ENCODE measurements around the gene HMG20A.
"Not testable (repeated sequence)": the region's sequence is repeated elsewhere in the genome, so short reads cannot be mapped to it uniquely, and the experiment has no call there.

HMG20A gene

GRCh38 chr15:77398927-77399326, 21.8 kb upstream of the HMG20A start:
- H3K9me3 ChIP-seq: no peaks in the 10 kb centered on the region
- no peak overlapping the region for H3K4me3 ChIP-seq (ENCODE audit: low read depth in 1 of 2, low read length in 1 of 2)
- H3K27ac ChIP-seq: no peak overlapping the region
- H3K4me1 ChIP-seq (ENCODE audit: control insufficient read depth in 1 of 2, insufficient read depth in 1 of 2, low read depth in 1 of 2, low read length in 1 of 2): peaks cover 5% of the 10 kb centered on the region in 2 experiments
- no peaks in the 10 kb centered on the region for H3K36me3 ChIP-seq
- TF ChIP-seq, protein P1, sequence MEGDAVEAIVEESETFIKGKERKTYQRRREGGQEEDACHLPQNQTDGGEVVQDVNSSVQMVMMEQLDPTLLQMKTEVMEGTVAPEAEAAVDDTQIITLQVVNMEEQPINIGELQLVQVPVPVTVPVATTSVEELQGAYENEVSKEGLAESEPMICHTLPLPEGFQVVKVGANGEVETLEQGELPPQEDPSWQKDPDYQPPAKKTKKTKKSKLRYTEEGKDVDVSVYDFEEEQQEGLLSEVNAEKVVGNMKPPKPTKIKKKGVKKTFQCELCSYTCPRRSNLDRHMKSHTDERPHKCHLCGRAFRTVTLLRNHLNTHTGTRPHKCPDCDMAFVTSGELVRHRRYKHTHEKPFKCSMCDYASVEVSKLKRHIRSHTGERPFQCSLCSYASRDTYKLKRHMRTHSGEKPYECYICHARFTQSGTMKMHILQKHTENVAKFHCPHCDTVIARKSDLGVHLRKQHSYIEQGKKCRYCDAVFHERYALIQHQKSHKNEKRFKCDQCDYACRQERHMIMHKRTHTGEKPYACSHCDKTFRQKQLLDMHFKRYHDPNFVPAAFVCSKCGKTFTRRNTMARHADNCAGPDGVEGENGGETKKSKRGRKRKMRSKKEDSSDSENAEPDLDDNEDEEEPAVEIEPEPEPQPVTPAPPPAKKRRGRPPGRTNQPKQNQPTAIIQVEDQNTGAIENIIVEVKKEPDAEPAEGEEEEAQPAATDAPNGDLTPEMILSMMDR (IDR thresholded peaks at IDR 0.05): no peak
- H3K27me3 ChIP-seq: no peaks in the 10 kb centered on the region

DNA sequence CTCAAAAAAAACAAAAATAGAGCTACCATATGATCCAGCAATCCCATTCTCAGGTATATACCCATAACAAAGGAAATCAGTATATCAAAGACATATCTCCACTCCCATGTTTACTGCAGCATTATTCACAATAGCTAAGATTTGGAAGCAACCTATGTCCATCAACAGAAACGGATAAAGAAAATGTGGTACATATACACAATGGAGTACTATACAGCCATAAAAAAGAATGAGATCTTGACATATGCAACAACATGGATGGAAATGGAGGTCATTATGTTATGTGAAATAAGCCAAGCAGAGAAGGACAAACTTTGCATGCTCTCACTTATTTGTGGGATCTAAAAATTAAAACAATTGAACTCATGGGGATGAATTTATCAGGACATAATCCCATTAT, 20.4 kb upstream of the HMG20A start:
- TF ChIP-seq, protein P1 (IDR thresholded peaks at IDR 0.05): no peak
- Histone ChIP-seq H3K36me3 (no peaks in the 10 kb centered on the region), H3K27ac (no peak overlapping the region), H3K27me3 (no peaks in the 10 kb centered on the region), H3K9me3 (no peaks in the 10 kb centered on the region), H3K4me3 (ENCODE audit: low read depth in 1 of 2, low read length in 1 of 2) (no peak overlapping the region), H3K4me1 (ENCODE audit: control insufficient read depth in 1 of 2, insufficient read depth in 1 of 2, low read depth in 1 of 2, low read length in 1 of 2) (peaks cover 5% of the 10 kb centered on the region in 2 experiments)

- Histone ChIP-seq H3K27me3 (no peaks in the 10 kb centered on the region), H3K4me3 (ENCODE audit: low read depth in 1 of 2, low read length in 1 of 2) (no peak overlapping the region), H3K4me1 (ENCODE audit: control insufficient read depth in 1 of 2, insufficient read depth in 1 of 2, low read depth in 1 of 2, low read length in 1 of 2) (peaks cover 5 to 8% of the 10 kb centered on the region in 2 experiments), H3K36me3 (no peaks in the 10 kb centered on the region), H3K27ac (no peak overlapping the region), H3K9me3 (no peaks in the 10 kb centered on the region)
- TF ChIP-seq, protein P1 (IDR thresholded peaks at IDR 0.05): no peak
These were observed 17.8 kb upstream of the HMG20A start for GRCh38 chr15:77402740-77403379.

DNA sequence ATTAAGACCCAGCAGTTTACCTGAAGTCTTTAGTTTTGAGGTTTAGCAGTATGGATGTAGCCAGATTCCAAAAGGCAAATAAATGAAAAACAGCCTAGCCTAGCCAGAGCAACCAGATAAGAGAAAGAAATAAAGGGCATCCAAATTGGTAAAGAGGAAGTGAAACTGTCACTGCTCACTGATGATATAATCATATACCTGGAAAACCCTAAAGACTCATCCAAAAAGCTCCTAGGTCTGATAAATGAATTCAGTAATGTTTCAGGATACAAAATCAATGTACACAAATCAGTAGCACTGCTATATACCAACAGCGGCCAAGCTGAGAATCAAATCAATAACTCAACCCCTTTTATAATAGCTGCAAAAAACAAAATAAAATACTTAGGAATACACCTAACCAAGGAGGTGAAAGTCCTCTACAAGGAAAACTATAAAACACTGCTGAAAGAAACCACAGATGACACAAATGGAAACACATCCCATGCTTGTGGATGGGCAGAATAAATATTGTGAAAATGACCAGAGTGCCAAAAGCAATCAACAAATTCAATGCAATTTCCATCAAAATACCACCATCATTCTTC, 14.4 kb upstream of the HMG20A start:
- not testable (repeated sequence) for H3K27me3 ChIP-seq; H3K9me3 ChIP-seq; H3K4me3 ChIP-seq (ENCODE audit: low read depth in 1 of 2, low read length in 1 of 2); H3K36me3 ChIP-seq; H3K27ac ChIP-seq
- H3K4me1 ChIP-seq (ENCODE audit: control insufficient read depth in 1 of 2, insufficient read depth in 1 of 2, low read depth in 1 of 2, low read length in 1 of 2): peaks cover 20 to 26% of the 10 kb centered on the region in 2 experiments

DNA sequence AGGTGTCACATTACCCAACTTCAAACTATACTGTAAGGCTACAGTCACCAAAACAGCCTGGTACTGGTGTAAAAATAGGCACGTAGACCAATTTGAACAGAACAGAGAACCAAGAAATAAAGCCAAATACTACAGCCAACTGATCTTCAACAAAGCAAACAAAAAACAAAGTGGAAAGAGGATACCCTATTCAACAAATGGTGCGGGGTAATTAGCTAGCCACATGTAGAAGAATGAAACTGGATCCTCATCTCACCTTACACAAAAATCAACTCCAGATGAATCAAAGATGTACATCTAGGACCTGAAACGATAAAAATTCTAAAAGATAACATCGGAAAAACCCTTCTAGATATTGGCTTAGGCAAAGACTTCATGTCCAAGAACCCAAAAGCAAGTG, 13.8 kb upstream of the HMG20A start:
- Histone ChIP-seq H3K4me3 (ENCODE audit: low read depth in 1 of 2, low read length in 1 of 2) (no peak overlapping the region), H3K27ac (no peak overlapping the region), H3K27me3 (no peaks in the 10 kb centered on the region), H3K4me1 (ENCODE audit: control insufficient read depth in 1 of 2, insufficient read depth in 1 of 2, low read depth in 1 of 2, low read length in 1 of 2) (peaks cover 20 to 26% of the 10 kb centered on the region in 2 experiments), H3K36me3 (no peaks in the 10 kb centered on the region), H3K9me3 (no peaks in the 10 kb centered on the region)
- TF ChIP-seq, protein P1 (IDR thresholded peaks at IDR 0.05): no peak

All from neutrophil (primary cell).